ENCODE data around the gene DBP.
A peak's percentile ranks its signal among the peaks of the same experiment; 100 is the strongest.

DBP gene

GRCh38 chr19:48596679-48597465 is 40.3 kb downstream of the DBP start:
- no peak overlapping the region for H3K4me3 ChIP-seq (ENCODE audit: low read depth, low read length)

DNA sequence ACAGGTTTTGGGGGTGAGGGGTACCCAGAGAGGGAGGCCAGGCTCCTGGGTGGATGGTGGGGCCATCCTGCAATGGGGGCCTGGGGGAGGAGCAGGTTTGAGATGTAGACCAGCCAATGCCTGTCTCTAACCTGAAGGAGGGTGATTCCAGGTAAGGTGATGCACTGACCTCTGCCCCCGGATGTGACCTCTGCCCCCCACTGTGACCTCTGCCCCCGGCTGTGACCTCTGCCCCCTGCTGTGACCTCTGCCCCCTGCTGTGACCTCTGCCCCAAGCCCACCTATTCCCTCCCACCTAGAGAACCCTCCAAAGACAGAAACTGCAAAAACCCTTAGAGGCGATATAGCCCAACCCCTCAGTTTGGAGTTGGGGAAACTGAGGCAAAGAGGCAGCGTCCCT is 40.9 kb downstream of the DBP start:
- TF ChIP-seq, protein P1, sequence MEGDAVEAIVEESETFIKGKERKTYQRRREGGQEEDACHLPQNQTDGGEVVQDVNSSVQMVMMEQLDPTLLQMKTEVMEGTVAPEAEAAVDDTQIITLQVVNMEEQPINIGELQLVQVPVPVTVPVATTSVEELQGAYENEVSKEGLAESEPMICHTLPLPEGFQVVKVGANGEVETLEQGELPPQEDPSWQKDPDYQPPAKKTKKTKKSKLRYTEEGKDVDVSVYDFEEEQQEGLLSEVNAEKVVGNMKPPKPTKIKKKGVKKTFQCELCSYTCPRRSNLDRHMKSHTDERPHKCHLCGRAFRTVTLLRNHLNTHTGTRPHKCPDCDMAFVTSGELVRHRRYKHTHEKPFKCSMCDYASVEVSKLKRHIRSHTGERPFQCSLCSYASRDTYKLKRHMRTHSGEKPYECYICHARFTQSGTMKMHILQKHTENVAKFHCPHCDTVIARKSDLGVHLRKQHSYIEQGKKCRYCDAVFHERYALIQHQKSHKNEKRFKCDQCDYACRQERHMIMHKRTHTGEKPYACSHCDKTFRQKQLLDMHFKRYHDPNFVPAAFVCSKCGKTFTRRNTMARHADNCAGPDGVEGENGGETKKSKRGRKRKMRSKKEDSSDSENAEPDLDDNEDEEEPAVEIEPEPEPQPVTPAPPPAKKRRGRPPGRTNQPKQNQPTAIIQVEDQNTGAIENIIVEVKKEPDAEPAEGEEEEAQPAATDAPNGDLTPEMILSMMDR (IDR thresholded peaks at IDR 0.05; ENCODE audit: control insufficient read depth, extremely low read depth, insufficient read depth) = no peak
- no peak for DNase-seq (ENCODE audit: low read depth)
- no peak overlapping the region for H3K4me3 ChIP-seq (ENCODE audit: low read depth, low read length)

More at GRCh38 chr19:48596679-48597465, 40.3 kb downstream of the DBP start:
- TF ChIP-seq, protein P1 (IDR thresholded peaks at IDR 0.05; ENCODE audit: control insufficient read depth, extremely low read depth, insufficient read depth) = no peak
- no peak for DNase-seq (ENCODE audit: low read depth)

DNA sequence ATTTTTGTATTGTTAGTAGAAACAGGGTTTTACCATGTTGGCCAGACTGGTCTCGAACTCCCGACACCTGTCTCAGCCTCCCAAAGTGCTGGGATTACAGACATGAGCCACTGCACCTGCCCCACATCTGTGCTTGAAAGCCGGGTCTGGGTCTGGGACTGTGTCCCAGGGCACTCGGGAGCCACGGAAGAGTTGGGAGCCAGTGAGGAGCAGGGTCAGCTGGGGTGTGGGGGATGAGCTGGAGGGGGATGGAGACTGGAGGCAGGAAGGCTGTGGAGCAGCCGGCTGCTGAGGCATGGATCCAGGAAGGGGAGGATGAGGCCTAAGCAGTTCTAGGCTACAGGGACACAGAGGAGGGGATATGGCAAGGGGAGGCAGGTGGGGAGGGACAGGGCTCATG is 41.3 kb downstream of the DBP start:
- TF ChIP-seq, protein P1 (IDR thresholded peaks at IDR 0.05; ENCODE audit: control insufficient read depth, extremely low read depth, insufficient read depth) = no peak
- H3K4me3 ChIP-seq (ENCODE audit: low read depth, low read length) = no peak overlapping the region
- DNase-seq (ENCODE audit: low read depth) = no peak

GRCh38 chr19:48595171-48595570 is 42.0 kb downstream of the DBP start:
- TF ChIP-seq, protein P1 (IDR thresholded peaks at IDR 0.05; ENCODE audit: control insufficient read depth, extremely low read depth, insufficient read depth) = no peak
- DNase-seq (ENCODE audit: low read depth) = no peak

GRCh38 chr19:48591021-48591420 is 46.2 kb downstream of the DBP start:
- TF ChIP-seq, protein P1 (IDR thresholded peaks at IDR 0.05; ENCODE audit: control insufficient read depth, extremely low read depth, insufficient read depth) = no peak
- DNase-seq (ENCODE audit: low read depth) = no peak
- H3K4me3 ChIP-seq (ENCODE audit: low read depth, low read length) = no peak overlapping the region

More at GRCh38 chr19:48595171-48595570, 42.0 kb downstream of the DBP start:
- H3K4me3 ChIP-seq (ENCODE audit: low read depth, low read length) = no peak overlapping the region

DNA sequence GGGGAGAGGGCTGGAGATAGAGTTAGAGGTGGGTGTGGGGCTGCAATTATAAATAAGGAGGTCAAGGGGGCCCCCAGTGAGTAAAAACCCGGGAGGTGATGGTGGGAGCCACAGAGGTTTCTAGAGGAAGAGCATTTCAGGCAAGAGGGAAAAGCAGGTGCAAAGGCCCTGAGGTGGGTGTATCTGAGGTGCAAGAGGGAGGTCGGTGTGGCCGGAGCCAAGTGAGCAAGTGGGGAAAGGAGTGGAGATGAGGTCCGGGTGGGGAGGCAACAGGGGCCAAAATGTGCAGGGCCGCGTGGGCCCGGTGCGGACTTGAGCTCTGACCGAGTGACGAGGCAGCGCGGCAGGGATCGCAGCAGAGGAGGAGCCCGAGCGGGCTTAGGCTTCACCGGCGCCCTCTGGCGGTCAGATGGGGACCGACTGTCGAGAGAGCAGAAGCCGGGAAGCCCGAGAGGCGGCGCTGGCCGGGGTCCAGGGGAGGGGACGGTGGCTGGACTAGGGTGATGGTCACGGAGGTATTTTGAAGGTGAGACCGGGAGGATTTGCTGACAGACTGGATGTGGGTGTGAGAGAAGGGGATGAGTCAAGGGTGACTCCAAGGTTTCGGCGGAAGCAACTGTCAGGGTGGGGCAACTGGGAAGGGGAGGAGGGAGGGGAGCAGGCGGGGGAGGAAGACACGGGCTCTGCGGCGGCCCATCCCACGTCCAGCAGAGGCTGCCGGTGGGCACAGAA is 48.3 kb downstream of the DBP start:
- TF ChIP-seq, protein P1 (IDR thresholded peaks at IDR 0.05; ENCODE audit: control insufficient read depth, extremely low read depth, insufficient read depth) = peak; percentile 44
- no peak overlapping the region for H3K4me3 ChIP-seq (ENCODE audit: low read depth, low read length)
- no peak for DNase-seq (ENCODE audit: low read depth)
